ENCODE data around the gene PHAF1.
A peak's percentile ranks its signal among the peaks of the same experiment; 100 is the strongest.

The PHAF1 gene

GRCh38 chr16:67148656-67149275, 39.0 kb downstream of the PHAF1 start:
- no peak for DNase-seq

- DNase-seq: no peak
These were observed 39.7 kb downstream of the PHAF1 start for GRCh38 chr16:67149276-67150046.

GRCh38 chr16:67150047-67150832, 40.5 kb downstream of the PHAF1 start:
- DNase-seq: no peak

- peak; percentile 51 for DNase-seq
These were observed 41.2 kb downstream of the PHAF1 start, which contains the start of gene B3GNT9 for GRCh38 chr16:67150833-67151396. B3GNT9 (minus strand) TSS chr16:67150998; CDS start chr16:67150485, 513 bp downstream.

GRCh38 chr16:67151431-67152097, 41.8 kb downstream of the PHAF1 start:
- DNase-seq: no peak

- DNase-seq: no peak
These were observed 45.0 kb downstream of the PHAF1 start for GRCh38 chr16:67154578-67155294.

- peak; percentile 44 for DNase-seq
These were observed 45.8 kb downstream of the PHAF1 start for GRCh38 chr16:67155295-67156142.

- no peak for DNase-seq
These were observed 46.6 kb downstream of the PHAF1 start for GRCh38 chr16:67156143-67156844.

GRCh38 chr16:67157106-67157748, 47.5 kb downstream of the PHAF1 start:
- DNase-seq: no peak

GRCh38 chr16:67157892-67158635, 48.3 kb downstream of the PHAF1 start:
- DNase-seq: no peak

GRCh38 chr16:67158637-67159600, 49.2 kb downstream of the PHAF1 start:
- no peak for DNase-seq

GRCh38 chr16:67161595-67162058, 51.9 kb downstream of the PHAF1 start:
- no peak for DNase-seq

GRCh38 chr16:67162506-67163163, 52.9 kb downstream of the PHAF1 start:
- DNase-seq: no peak

GRCh38 chr16:67163164-67163998, 53.6 kb downstream of the PHAF1 start:
- no peak for DNase-seq

- DNase-seq: no peak
These were observed 54.3 kb downstream of the PHAF1 start for GRCh38 chr16:67163999-67164558.

- no peak for DNase-seq
These were observed 54.9 kb downstream of the PHAF1 start, which contains the start of gene HSF4 for GRCh38 chr16:67164599-67165061. HSF4 (plus strand) TSS chr16:67164745; CDS start chr16:67164812, 67 bp downstream.
